ENCODE results near the gene USP50. TPM values are rescaled to one million over a fixed set of nuclear protein-coding genes. Genes with fewer than 3 reads are reported as not detected.

Gene USP50
- total RNA-seq (2013): 0.10 TPM
- not detected for polyA plus RNA-seq
- not detected in 2 replicates for polyA minus RNA-seq
- total RNA-seq: 0.06 to 1.8 (median 0.62) reads per million in 11 experiments

DNA sequence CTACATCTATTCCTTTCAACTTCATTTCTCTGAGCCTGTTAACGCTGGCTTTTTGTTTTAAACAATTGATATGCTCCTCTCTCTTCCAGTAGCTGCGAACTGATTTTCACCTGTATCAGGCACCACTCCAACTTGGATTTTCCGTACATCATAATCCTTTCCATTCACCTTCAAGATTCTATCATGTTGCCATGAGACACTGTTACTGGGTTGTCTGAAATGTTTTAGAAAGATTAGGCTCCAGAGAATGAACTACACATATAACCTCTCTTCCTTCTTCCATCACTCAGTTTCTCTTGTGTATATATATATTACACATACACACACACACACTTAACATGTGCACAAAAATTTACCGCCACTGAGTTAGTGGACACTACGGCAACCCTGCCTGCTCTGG is at the start of gene USP50:
USP50 (minus strand) TSS at position 101 of the 400 bp plus-strand sequence. CDS start 141 bp downstream, outside the sequence.
- Histone ChIP-seq H3K27me3 (ENCODE audit: control insufficient read depth in 2 of 2, insufficient read depth in 2 of 2, low read length in 2 of 2) (no peaks in the 10 kb centered on the region), H2AFZ (ENCODE audit: insufficient read depth, low read depth, low read length, poor library complexity, severe bottlenecking) (no peak within 1 kb of the TSS), H3K9ac (ENCODE audit: insufficient read depth, low read length, poor library complexity, severe bottlenecking) (no peak within 1 kb of the TSS), H3K4me3 (replicated peaks in 1 of 3; ENCODE audit: low read depth in 2 of 3, low read length in 3 of 3) (no peak within 1 kb of the TSS), H3K36me3 (replicated peaks in 1 of 2; ENCODE audit: control insufficient read depth in 1 of 2, insufficient read depth in 2 of 2, low read length in 2 of 2) (no peaks in the 10 kb centered on the region), H3K79me2 (ENCODE audit: insufficient read depth, low read length) (no peaks in the 10 kb centered on the region), H3K4me2 (replicated peaks; ENCODE audit: extremely low read depth, low read length, poor library complexity, severe bottlenecking) (no peak within 1 kb of the TSS), H4K20me1 (ENCODE audit: insufficient read depth, low read length) (no peaks in the 10 kb centered on the region), H3K9me3 (replicated peaks in 1 of 2; ENCODE audit: control insufficient read depth in 1 of 2, insufficient read depth in 1 of 2, low read length in 2 of 2) (no peaks in the 10 kb centered on the region), H3K4me1 (ENCODE audit: control insufficient read depth in 1 of 2, insufficient read depth in 2 of 2, low read length in 2 of 2) (no peaks in the 10 kb centered on the region), H3K27ac (ENCODE audit: low read depth in 1 of 2, low read length in 2 of 2) (no peak within 1 kb of the TSS)
- Mint-ChIP-seq H3K27me3 (ENCODE audit: low read depth in 3 of 3) (peaks cover 0 to 4% (median 3%) of the 10 kb centered on the region in 3 donors), H3K27ac (no peak within 1 kb of the TSS), H3K4me3 (no peak within 1 kb of the TSS), H3K36me3 (no peaks in the 10 kb centered on the region), H3K9me3 (peaks cover 0 to 5% (median 0%) of the 10 kb centered on the region in 7 donors), H3K4me1 (no peaks in the 10 kb centered on the region)
- no peak for DNase-seq
- 100% methylated on average over 3 of the region's 5 CpGs for WGBS (ENCODE audit: insufficient coverage)
- intact Hi-C loops (cut with micrococcal nuclease): no loop called here
- TF ChIP-seq, protein P1, sequence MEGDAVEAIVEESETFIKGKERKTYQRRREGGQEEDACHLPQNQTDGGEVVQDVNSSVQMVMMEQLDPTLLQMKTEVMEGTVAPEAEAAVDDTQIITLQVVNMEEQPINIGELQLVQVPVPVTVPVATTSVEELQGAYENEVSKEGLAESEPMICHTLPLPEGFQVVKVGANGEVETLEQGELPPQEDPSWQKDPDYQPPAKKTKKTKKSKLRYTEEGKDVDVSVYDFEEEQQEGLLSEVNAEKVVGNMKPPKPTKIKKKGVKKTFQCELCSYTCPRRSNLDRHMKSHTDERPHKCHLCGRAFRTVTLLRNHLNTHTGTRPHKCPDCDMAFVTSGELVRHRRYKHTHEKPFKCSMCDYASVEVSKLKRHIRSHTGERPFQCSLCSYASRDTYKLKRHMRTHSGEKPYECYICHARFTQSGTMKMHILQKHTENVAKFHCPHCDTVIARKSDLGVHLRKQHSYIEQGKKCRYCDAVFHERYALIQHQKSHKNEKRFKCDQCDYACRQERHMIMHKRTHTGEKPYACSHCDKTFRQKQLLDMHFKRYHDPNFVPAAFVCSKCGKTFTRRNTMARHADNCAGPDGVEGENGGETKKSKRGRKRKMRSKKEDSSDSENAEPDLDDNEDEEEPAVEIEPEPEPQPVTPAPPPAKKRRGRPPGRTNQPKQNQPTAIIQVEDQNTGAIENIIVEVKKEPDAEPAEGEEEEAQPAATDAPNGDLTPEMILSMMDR (IDR thresholded peaks at IDR 0.05): no peak

GRCh38 chr15:50594311-50594710 is 47.8 kb upstream of the USP50 start:
- H3K36me3 ChIP-seq (replicated peaks in 1 of 2; ENCODE audit: control insufficient read depth in 1 of 2, insufficient read depth in 2 of 2, low read length in 2 of 2): peaks cover 78 to 100% of the 10 kb centered on the region in 2 donors

More at GRCh38 chr15:50594311-50594710, 47.8 kb upstream of the USP50 start:
- Mint-ChIP-seq H3K27me3 (ENCODE audit: low read depth in 3 of 3) (no peaks in the 10 kb centered on the region), H3K4me1 (peaks cover 2% of the 10 kb centered on the region), H3K9me3 (no peaks in the 10 kb centered on the region), H3K36me3 (peaks cover 68 to 84% of the 10 kb centered on the region in 2 donors), H3K4me3 (no peak overlapping the region), H3K27ac (no peak overlapping the region)
- no peak overlapping the region for H3K4me3 ChIP-seq (replicated peaks in 1 of 3; ENCODE audit: low read depth in 2 of 3, low read length in 3 of 3)
- no peak for DNase-seq
- intact Hi-C loops (cut with micrococcal nuclease): no loop called here
- no peak overlapping the region for H2AFZ ChIP-seq (ENCODE audit: insufficient read depth, low read depth, low read length, poor library complexity, severe bottlenecking)
- H3K9ac ChIP-seq (ENCODE audit: insufficient read depth, low read length, poor library complexity, severe bottlenecking): no peak overlapping the region
- no CpG with 5 or more reads among the region's 2 CpGs for WGBS (ENCODE audit: insufficient coverage)
- no peaks in the 10 kb centered on the region for H3K9me3 ChIP-seq (replicated peaks in 1 of 2; ENCODE audit: control insufficient read depth in 1 of 2, insufficient read depth in 1 of 2, low read length in 2 of 2)
- TF ChIP-seq, protein P1 (IDR thresholded peaks at IDR 0.05): no peak
- H3K4me1 ChIP-seq (ENCODE audit: control insufficient read depth in 1 of 2, insufficient read depth in 2 of 2, low read length in 2 of 2): no peaks in the 10 kb centered on the region
- H4K20me1 ChIP-seq (ENCODE audit: insufficient read depth, low read length): no peaks in the 10 kb centered on the region
- H3K79me2 ChIP-seq (ENCODE audit: insufficient read depth, low read length): no peaks in the 10 kb centered on the region
- H3K27me3 ChIP-seq (ENCODE audit: control insufficient read depth in 2 of 2, insufficient read depth in 2 of 2, low read length in 2 of 2): no peaks in the 10 kb centered on the region
- H3K27ac ChIP-seq (ENCODE audit: low read depth in 1 of 2, low read length in 2 of 2): no peak overlapping the region
- H3K4me2 ChIP-seq (replicated peaks; ENCODE audit: extremely low read depth, low read length, poor library complexity, severe bottlenecking): no peak overlapping the region

All from CD14-positive monocyte (primary cell).